Endothelial cell of umbilical vein (primary cell): ENCODE data around the gene IQGAP1. TPM values are rescaled to one million over a fixed set of nuclear protein-coding genes. Genes with fewer than 3 reads are reported as not detected.

ENCODE experiments used
- BruUV-seq: library from RNA; stranded (reverse); fragments of 400-500 nt; replicated peaks from 2 replicates; lab custom pipeline; 2021; lab: Mats Ljungman, UMichigan
- CTCF ChIA-PET: fragments of 300-600, 350-600 bp; sonication (Branson Sonifier 250); formaldehyde crosslinking; loops from one replicate; lab custom pipeline; 2021; ENCODE audit warnings: antibody characterized with exemption, inconsistent platforms; lab: Charles Lee
- POLR2A ChIA-PET: fragments of 300-600, 350-600 bp; sonication (Branson Sonifier 250); formaldehyde crosslinking; loops from one replicate; lab custom pipeline; 2021; ENCODE audit warnings: antibody characterized with exemption, inconsistent platforms; lab: Charles Lee
- DNase-seq: peaks from one replicate; pipeline ENCODE4 v3.0.0-alpha.2; 2011; ENCODE audit warnings: low read depth, low spot score
- FAIRE-seq: peaks from 2 replicates; lab custom pipeline; 2011; peaks lifted over from hg19 to GRCh38; lab: Jason Lieb, UNC
- H2AFZ ChIP-seq: 2 replicates; pipeline ENCODE4 v1.6.0; 2012; ENCODE audit warnings: low read depth, low read length, control low read depth, inconsistent platforms
- H3K27ac ChIP-seq: 2 replicates; pipeline ENCODE4 v1.5.1; 2011; ENCODE audit warnings: low read depth, mild to moderate bottlenecking, control low read depth, low read length, moderate library complexity; ENCODE audit not compliant: insufficient read depth
- H3K27me3 ChIP-seq, 2 experiments: 2 replicates each; pipeline versions ENCODE4 v1.6.0 to v1.6.1; 2011; ENCODE audit warnings: low read length in 2 of 2, mixed read lengths in 1 of 2; ENCODE audit not compliant: control insufficient read depth in 2 of 2, insufficient read depth in 2 of 2
- H3K36me3 ChIP-seq, 2 experiments: 2 replicates in 1 of 2; 3 replicates in 1 of 2; pipeline ENCODE4 v1.5.1; 2011; ENCODE audit warnings: low read length in 2 of 2, mild to moderate bottlenecking in 1 of 2, moderate library complexity in 1 of 2; ENCODE audit not compliant: control insufficient read depth in 2 of 2, insufficient read depth in 2 of 2; ENCODE audit errors: extremely low read depth in 1 of 2
- H3K4me1 ChIP-seq: 3 replicates; pipeline ENCODE4 v1.5.1; 2011; ENCODE audit warnings: mild to moderate bottlenecking, low read length; ENCODE audit not compliant: control insufficient read depth, insufficient read depth; ENCODE audit errors: extremely low read depth
- H3K4me2 ChIP-seq: 2 replicates; pipeline ENCODE4 v1.6.1; 2011; ENCODE audit warnings: low read length, control low read depth, mixed read lengths; ENCODE audit not compliant: insufficient read depth
- H3K4me3 ChIP-seq, 3 experiments: fragments of 200-600 bp in 1 of 3; sonication (generic), shearing (Covaris generic) in 1 of 3; replicated peaks in 1 of 3; 2 replicates each; pipeline ENCODE4 v1.5.1; 2011 to 2016; ENCODE audit warnings: control low read depth in 3 of 3, low read length in 3 of 3, mild to moderate bottlenecking in 2 of 3, inconsistent platforms in 1 of 3, low read depth in 1 of 3, moderate library complexity in 1 of 3; ENCODE audit not compliant: insufficient read depth in 1 of 3
- H3K79me2 ChIP-seq: 2 replicates; pipeline ENCODE4 v1.6.0; 2012; ENCODE audit warnings: low read length, inconsistent platforms; ENCODE audit not compliant: control insufficient read depth, insufficient read depth
- H3K9ac ChIP-seq: replicated peaks from 2 replicates; pipeline ENCODE3; 2011; ENCODE audit warnings: low read length, control low read depth; ENCODE audit not compliant: insufficient read depth; ENCODE audit errors: extremely low read depth
- H3K9me1 ChIP-seq: replicated peaks from 3 replicates; pipeline ENCODE4 v1.6.0; 2011; ENCODE audit warnings: mild to moderate bottlenecking, low read length; ENCODE audit not compliant: control insufficient read depth, insufficient read depth; ENCODE audit errors: extremely low read depth
- H3K9me3 ChIP-seq: replicated peaks from 2 replicates; pipeline ENCODE4 v1.5.1; 2012; ENCODE audit warnings: low read length, inconsistent platforms; ENCODE audit not compliant: control insufficient read depth, insufficient read depth
- H4K20me1 ChIP-seq: replicated peaks from 2 replicates; pipeline ENCODE3; 2011; ENCODE audit warnings: mild to moderate bottlenecking, low read length; ENCODE audit not compliant: control insufficient read depth, insufficient read depth; ENCODE audit errors: extremely low read depth
- EZH2 ChIP-seq: IDR thresholded peaks from 2 replicates; pipeline ENCODE4 v1.6.1; 2012; ENCODE audit warnings: borderline replicate concordance, low read depth, mild to moderate bottlenecking, moderate library complexity, low read length, inconsistent platforms; ENCODE audit not compliant: severe bottlenecking
- GATA2 ChIP-seq: IDR thresholded peaks from 2 replicates; pipeline ENCODE4 v1.7.0; 2011; ENCODE audit warnings: low read depth, mild to moderate bottlenecking, moderate library complexity, mixed read lengths, low read length; ENCODE audit not compliant: insufficient read length, insufficient read depth
- JUN ChIP-seq: IDR thresholded peaks from 2 replicates; pipeline ENCODE4 v1.6.1; 2011; ENCODE audit warnings: borderline replicate concordance, low read depth; ENCODE audit not compliant: insufficient read length, insufficient read depth
- MAX ChIP-seq: IDR thresholded peaks from 2 replicates; pipeline ENCODE4 v1.6.1; 2011; ENCODE audit not compliant: insufficient read depth, insufficient read length
- MYC ChIP-seq: IDR thresholded peaks from one replicate; pipeline ENCODE4 v1.6.1; 2011; ENCODE audit warnings: mild to moderate bottlenecking, low read depth, low read length
- POLR2A ChIP-seq: IDR thresholded peaks from 2 replicates; pipeline ENCODE4 v1.6.1; 2012; ENCODE audit warnings: low read depth, mild to moderate bottlenecking, control low read depth, low read length
- POLR2AphosphoS5 ChIP-seq: IDR thresholded peaks from 2 replicates; pipeline ENCODE4 v1.6.1; 2012; ENCODE audit warnings: low read depth, mild to moderate bottlenecking, control low read depth, low read length, moderate library complexity; ENCODE audit not compliant: insufficient read depth
- dilution Hi-C: fragments of 300-500 bp; cut with MboI; formaldehyde crosslinking; loops from one replicate; pipeline ENCODE4 v1.15.0; 2019; ENCODE audit warnings: low sequenced_read_pairs; ENCODE audit not compliant: extremely low pct_ligation_motif_present
- intact Hi-C: fragments of 100-400 bp; cut with micrococcal nuclease; formaldehyde crosslinking; loops from one replicate; pipeline ENCODE4 v1.10.0; 2022
- polyA plus RNA-seq, 4 experiments: library from polyadenylated mRNA; depleted of rRNA in 3 of 4; stranded (reverse) in 3 of 4; unstranded in 1 of 4; fragments of >200 nt; gene quantifications; 2 replicates each; pipeline versions ENCODE4 v1.2.1 to v1.2.3, GENCODE V29; 2011 to 2012; ENCODE audit warnings: missing spikeins in 1 of 4
- total RNA-seq: library from RNA; stranded (reverse); gene quantifications from 2 replicates; pipeline ENCODE4 v1.2.3, GENCODE V29; 2021

The IQGAP1 gene
- total and polyA plus RNA-seq, 2 donors (not counting 3 experiments of a cell fraction or from before 2014, with no cell fraction given) = 82.2 to 258 TPM

GRCh38 chr15:90489944-90490343 lies 101.9 kb downstream of the IQGAP1 start:
- dilution Hi-C loops (no loop called here), intact Hi-C loops (no loop called here)
- Histone ChIP-seq H2AFZ (no peak overlapping the region), H3K9me3 (no peaks in the 10 kb centered on the region), H3K9me1 (no peaks in the 10 kb centered on the region), H4K20me1 (no peaks in the 10 kb centered on the region), H3K9ac (no peak overlapping the region), H3K79me2 (no peaks in the 10 kb centered on the region), H3K27me3 (no peaks in the 10 kb centered on the region), H3K27ac (no peak overlapping the region), H3K4me3 (no peak overlapping the region), H3K4me1 (no peaks in the 10 kb centered on the region), H3K36me3 (peaks cover 34 to 51% of the 10 kb centered on the region in 2 experiments), H3K4me2 (no peak overlapping the region)
- TF ChIP-seq POLR2A (no peak), JUN (no peak), GATA2 (no peak), POLR2AphosphoS5 (no peak), EZH2 (no peak), MAX (no peak), MYC (no peak)
- DNase-seq (no peak), FAIRE-seq (no peak)
- BruUV-seq = no TSS peak
- POLR2A ChIA-PET = no interaction called here
- CTCF ChIA-PET = interaction anchor here (1.1 to 1.7 kb wide), 6 partner anchors 41 to 397 kb away, joined by 3 to 5 read pairs (median 3); no protein-coding TSS in a partner anchor

- no peaks in the 10 kb centered on the region for H3K27me3 ChIP-seq
- H3K4me2 ChIP-seq = no peak overlapping the region
- no peaks in the 10 kb centered on the region for H3K4me1 ChIP-seq
- no peak overlapping the region for H2AFZ ChIP-seq
- no peaks in the 10 kb centered on the region for H3K9me1 ChIP-seq
- ChIA-PET POLR2A (no interaction called here), CTCF (no interaction called here)
- dilution Hi-C loops (no loop called here), intact Hi-C loops (no loop called here)
- DNase-seq (no peak), FAIRE-seq (no peak)
- TF ChIP-seq EZH2 (no peak), JUN (no peak), MAX (no peak), POLR2A (no peak), MYC (no peak)
- BruUV-seq = no TSS peak
- no peaks in the 10 kb centered on the region for H3K9me3 ChIP-seq
- H3K27ac ChIP-seq = no peak overlapping the region
- H4K20me1 ChIP-seq = no peaks in the 10 kb centered on the region
- H3K79me2 ChIP-seq = no peaks in the 10 kb centered on the region
- no peak overlapping the region for H3K9ac ChIP-seq
- peaks cover 29 to 48% of the 10 kb centered on the region in 2 experiments for H3K36me3 ChIP-seq
- no peak overlapping the region for H3K4me3 ChIP-seq
These were observed 105.6 kb downstream of the IQGAP1 start for GRCh38 chr15:90493647-90494046.
